Measurements from ENCODE around the gene THAP11.
"Not testable (repeated sequence)": the region's sequence is repeated elsewhere in the genome, so short reads cannot be mapped to it uniquely, and the experiment has no call there.

Gene THAP11

GRCh38 chr16:67837811-67838210 lies 4.3 kb upstream of the THAP11 start:
- DNase-seq: no peak

DNA sequence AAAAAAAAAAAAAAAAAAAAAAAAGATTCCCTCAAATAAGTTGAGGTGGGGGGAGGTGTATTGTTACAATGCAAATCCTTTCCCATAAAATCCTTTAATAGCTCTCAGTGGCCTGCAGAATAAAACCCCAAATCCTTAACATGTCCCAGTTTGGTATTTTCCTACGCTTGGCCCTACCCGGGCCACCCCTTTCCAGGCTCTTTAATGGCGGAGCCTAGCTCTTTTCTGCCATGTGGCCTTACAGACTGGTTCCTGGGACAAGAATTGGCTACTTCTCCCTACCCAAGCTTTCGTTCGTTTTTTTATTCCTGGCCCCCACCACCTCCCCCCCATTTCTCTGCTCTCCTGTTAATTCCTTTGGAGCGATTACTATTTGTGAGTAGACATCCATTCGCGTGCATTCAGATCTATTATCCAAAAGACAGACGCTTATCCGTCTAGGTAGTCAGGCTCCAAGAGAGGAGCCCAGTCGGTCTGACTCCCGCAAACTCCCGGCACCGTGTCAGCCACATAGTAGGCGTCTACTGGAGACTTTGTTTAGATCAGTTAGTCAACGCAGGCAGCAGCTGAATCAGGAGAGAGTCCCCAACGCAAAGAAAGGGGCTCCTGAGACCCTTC lies 813 bp upstream of the THAP11 start:
- no peak for DNase-seq

DNA sequence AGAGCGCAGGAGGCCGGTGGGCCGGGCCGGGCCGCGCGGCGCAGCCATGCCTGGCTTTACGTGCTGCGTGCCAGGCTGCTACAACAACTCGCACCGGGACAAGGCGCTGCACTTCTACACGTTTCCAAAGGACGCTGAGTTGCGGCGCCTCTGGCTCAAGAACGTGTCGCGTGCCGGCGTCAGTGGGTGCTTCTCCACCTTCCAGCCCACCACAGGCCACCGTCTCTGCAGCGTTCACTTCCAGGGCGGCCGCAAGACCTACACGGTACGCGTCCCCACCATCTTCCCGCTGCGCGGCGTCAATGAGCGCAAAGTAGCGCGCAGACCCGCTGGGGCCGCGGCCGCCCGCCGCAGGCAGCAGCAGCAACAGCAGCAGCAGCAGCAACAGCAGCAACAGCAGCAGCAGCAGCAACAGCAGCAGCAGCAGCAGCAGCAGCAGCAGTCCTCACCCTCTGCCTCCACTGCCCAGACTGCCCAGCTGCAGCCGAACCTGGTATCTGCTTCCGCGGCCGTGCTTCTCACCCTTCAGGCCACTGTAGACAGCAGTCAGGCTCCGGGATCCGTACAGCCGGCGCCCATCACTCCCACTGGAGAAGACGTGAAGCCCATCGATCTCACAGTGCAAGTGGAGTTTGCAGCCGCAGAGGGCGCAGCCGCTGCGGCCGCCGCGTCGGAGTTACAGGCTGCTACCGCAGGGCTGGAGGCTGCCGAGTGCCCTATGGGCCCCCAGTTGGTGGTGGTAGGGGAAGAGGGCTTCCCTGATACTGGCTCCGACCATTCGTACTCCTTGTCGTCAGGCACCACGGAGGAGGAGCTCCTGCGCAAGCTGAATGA lies 606 bp downstream of the THAP11 start:
- peak; percentile 62 for DNase-seq

DNA sequence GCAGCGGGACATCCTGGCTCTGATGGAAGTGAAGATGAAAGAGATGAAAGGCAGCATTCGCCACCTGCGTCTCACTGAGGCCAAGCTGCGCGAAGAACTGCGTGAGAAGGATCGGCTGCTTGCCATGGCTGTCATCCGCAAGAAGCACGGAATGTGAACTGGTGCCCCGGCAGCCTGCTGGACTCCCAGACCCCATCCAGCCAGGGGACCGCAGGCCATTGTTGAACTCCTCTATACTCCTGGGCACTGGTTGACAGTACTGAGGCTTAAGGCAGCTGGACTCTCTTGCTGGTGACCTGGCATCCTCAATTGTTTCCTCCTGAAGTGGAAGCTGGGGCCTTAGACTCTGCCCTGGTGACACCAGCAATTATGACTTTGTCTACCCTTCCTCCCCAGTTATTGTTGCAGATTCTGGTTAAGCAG lies 1.2 kb downstream of the THAP11 start:
- DNase-seq: no peak

DNA sequence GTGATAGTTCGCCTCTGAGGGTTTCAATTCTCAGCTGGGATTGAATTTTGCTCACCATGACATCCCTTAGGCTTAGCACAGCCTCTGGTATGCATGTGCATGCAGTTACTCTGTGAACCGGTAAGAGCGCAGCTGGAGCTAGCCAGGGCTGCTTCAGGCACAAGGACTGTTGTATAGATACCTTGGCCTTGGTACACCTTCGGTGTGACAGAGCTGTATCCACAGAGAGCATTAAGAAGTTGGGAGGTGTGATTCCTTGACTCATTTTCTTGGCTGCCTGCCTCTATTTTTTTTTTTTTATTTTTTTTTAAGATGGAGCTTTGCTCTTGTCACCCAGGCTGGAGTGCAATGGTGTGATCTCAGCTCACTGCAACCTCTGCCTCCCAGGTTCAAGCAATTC lies 2.4 kb downstream of the THAP11 start:
- DNase-seq: no peak

DNA sequence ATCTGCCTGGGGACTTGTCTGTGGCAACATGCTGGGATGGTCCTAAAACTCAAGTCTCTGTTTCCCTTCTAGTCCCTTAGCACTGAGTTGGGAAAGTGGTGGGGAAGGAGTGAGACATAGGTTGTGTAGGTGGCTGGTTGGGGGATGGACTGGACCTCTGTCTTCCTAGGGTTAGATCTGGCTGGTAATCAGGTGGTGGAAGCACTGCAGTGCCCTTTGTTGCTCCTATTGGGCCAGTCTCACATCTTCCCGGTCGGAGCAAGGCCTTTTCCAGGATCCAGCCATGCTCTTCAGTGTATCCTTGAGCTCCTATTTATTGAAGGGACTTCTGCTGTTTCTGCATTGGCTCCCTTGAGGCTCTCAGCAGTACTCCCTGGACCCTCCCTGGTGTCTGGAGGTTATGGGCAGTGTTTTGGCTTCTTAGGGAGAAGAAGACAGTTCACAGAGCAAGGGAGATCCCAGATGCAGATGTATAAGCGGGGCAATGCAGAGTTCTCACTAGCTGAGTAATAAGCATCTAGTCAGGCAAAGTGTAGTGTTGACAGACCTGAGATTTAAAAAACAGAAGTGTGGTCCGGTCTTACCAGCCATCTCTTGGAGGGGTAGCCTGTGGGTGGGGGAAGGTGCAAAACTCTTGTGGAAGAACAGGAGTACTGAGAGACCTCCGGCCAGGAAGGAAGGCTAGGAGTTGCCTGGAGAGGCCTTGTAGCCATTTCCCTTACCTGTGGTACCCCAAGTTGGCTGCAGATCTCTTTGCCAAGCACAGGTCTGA lies 3.4 kb downstream of the THAP11 start:
- no peak for DNase-seq

- no peak for DNase-seq
Measured at GRCh38 chr16:67846063-67846319, 3.9 kb downstream of the THAP11 start.

GRCh38 chr16:67846320-67847063 lies 4.4 kb downstream of the THAP11 start, which contains the start of gene NUTF2:
Gene NUTF2 (plus strand): TSS chr16:67846933. CDS start chr16:67865131, 18,198 bp downstream.
- DNase-seq: peak; percentile 94

GRCh38 chr16:67847064-67847861 lies 5.1 kb downstream of the THAP11 start, which contains the start of gene CENPT:
Gene CENPT (minus strand): TSS chr16:67847693. CDS start chr16:67833859, 13,834 bp downstream.
- no peak for DNase-seq

- no peak for DNase-seq
Measured at GRCh38 chr16:67848118-67848517, 6.0 kb downstream of the THAP11 start.

- no peak for DNase-seq
Measured at GRCh38 chr16:67853670-67854069, 11.6 kb downstream of the THAP11 start.

DNA sequence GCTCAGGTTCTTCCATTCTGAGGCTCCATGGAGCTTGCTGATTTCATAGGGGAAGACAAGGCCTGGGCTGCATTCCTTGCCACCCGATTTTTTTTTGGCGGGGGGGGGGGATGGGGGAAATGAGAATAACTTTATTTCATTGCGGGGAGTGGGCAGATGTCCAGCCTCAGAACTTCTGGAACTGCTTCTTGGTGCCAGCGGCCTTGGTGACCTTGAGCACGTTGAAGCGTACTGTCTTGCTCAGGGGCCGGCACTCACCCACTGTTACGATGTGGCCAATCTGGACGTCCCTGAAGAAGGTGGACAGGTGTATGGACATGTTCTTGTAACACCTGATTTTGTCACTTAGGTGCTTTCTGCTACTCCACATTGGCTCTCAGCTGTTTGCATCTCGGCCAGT lies 13.7 kb downstream of the THAP11 start:
- no peak for DNase-seq

DNA sequence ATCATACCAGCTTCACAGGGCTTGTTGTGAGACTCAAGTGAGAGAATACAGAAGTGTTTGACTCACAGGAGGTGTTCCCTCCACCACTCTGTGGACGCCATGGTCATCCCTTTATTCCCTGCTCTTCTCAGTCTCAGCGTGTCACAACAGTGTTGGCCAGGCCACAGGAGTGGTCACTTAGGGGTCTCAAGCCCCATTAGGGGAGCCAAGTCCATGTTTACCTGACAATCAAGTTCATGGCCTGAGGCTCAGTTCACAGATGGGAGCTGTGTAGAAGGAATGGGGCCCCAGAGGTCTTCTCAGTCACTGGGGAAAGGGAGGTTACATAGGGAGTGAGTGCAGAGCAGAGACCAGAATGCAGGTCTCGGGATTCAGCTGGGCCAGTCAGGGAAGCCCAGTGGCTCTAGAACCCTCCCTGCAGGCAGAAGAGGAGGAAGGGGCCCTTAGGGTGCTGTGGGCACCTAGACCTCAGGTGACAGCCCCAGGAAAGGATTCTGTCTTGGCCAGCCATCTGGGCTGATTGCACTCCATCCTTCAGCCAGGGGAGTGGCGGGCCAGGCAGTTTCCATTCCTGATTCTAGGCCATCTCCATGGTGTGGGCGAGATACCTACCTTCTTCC lies 14.9 kb downstream of the THAP11 start:
- no peak for DNase-seq

DNA sequence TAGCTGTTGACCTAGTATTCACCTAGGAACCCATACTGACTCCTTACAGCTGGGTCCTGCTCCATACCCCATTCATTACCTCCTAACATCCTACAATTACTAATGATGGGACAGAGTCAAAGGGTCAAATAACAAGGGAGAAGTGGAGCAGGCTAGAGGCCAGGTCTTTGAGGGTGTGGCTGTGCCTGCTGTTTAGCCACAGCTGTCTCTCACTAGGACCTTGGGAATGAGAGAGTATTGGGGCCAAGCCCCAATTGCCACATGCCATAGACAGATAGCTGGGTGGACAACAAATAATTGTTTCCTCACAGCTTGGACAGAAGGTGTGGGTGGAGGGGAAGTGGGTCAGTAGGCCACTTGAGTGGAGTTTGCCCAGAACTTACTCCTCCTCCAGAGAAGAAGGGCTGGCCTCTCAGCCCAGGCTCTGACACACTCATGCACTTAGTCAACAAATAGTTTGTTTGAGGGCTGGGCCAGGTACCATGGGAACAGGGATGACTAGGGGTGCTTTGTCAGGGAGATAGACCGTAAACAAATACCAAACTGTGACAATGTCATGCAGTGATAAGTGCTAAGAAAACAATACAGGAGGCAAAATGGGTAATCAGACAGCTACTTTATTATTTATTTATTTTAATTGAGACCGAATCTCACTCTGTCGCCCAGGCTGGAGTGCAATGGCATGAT lies 15.6 kb downstream of the THAP11 start:
- peak; percentile 55 for DNase-seq

DNA sequence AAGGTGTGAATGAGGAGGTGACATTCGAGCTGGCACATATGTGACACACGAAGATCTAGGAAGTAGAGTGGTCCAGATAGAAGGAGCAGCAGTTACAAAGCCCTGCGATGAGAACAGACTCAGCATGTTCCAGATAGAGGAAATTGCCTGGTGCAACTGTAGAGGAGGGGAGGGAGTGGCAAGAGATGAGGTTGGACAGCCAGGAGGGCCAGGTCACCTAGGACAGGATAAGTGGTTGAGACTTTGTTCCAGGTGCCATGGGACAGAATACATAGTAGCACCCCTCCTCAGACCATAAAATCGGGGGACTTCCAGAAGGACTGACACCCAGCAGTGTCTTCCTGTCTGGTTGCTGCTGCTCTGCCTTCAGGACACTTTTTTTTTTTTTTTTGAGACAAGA lies 16.4 kb downstream of the THAP11 start:
- DNase-seq: no peak

DNA sequence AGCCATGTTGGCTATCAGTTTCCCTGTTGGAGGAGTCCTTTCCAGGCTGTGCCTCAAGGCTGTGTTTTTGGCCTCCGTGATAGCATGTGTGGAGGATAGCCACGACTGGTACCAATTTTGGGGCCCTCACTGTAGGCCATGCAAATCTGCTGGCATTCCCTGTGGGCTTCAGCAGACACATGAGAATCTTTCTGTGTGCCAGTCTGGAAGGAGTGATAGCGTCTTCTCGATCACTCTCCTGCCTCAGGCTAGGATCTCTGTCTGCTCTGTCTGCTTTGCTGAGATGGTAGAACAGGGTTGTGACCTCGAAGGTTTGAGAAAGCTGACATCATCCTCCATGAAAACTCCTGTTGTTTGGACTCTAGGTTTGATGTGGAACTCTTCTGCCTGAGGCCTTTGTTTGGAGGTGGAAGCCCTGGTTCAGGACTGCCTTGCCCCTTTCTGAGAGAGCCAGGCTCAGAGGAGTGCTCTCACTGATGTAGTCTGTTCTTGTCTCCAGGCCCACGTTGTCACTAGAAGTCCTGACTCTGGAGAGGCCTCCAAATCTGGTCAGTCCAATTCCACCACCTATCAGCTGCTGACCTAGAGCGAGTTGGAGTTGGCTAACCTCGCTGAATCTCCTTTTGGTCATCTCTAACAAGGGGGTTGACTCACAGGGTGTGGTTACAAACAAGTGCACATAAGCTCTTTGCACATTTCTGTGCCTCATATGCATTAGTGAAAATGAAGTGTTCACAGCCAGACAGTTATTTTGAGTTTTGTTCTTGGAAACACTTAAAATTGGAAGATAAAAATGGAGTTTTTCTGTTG lies 18.7 kb downstream of the THAP11 start:
- DNase-seq: no peak

DNA sequence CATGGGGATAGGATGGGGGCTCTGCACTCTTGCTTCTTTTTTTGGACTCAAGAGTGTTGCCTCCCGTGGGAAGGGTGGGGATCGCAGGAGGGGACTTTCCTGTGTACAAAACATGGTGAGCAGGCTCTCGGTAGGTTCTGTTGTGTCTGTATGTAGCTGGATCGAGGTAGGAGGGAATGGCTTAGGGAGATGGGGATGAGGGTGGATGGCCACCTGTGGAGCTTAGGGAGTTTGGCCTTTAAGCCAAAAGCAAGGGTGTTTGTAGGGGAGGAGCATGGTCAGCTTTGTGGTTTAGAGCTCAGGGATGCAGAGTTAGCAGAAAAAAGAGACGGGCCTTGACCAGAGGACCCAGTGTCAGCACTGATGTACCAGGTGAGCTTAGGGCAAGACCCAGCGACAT lies 19.8 kb downstream of the THAP11 start:
- DNase-seq: no peak

DNA sequence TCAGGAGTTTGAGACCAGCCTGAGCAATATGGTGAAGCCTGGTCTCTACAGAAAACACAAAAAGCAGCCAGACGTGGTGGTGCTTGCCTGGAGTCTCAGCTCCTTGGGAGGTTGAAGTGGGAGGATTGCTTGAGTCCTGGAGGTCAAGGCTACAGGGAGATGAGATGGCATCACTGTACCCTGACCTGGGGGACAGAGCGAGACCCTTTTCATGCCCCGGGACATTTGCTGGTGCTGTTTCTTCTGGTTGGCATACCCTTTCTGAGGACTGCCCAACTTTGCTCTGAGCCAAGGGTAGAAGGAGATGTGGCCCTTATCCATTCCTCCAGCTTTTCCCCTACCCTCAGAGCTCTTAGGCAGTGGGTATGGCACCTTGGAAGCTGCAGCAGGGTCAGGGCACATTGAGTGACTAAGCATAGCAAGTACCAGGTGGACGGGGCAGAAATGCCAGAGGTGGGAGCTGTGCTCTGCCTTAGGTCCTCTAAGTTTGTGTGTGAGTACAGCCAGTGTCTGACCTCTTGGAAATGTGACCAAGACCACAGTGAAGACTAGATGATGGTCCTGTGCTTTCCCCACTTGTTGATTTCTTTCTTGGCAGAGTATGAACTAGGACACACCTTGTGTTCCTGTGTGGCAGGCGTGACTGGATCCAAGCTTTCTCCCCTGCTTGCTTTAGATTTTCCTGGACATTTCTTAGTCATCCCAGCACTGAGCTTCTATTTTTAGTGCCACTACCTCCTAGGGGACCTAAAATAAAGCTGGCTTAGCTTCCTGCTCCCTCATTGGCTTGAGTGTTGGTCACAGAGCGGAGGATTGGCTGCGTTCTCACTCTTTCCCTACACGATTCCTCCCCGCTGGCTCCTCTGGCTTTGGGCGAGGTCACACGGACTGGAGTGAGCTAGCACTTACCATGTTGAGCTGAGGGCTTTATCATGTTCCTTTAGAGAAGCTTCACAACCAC lies 20.8 kb downstream of the THAP11 start:
- no peak for DNase-seq

DNA sequence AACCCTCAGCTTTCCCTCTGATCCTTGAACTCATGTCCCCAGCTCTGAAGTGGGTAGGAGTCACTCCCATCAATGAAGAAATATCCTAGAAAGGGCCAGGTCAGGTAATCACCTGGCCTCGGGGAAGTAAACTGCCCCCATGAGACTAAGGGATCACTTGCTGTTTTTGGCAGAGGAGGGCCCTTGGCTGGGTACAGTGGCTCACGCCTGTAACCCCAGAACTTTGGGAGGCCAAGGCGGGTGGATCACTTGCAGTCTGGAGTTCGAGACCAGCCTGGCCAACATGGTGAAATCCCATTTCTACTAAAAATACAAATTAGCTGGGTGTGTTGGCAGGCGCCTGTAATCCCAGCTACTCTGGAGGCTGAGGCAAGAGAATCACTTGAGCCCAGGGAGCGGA lies 21.9 kb downstream of the THAP11 start:
- not testable (repeated sequence) for DNase-seq

Measured in CD4-positive, alpha-beta T cell treated with Interleukin-15 for 1 hour (primary cell).